SK-N-SH treated with all-trans-retinoic acid at 6 μM for 48 hours (cell line): ENCODE data around the gene TNFRSF8.
A peak's percentile ranks its signal among the peaks of the same experiment; 100 is the strongest.

Source experiments
- ATAC-seq: fragments of 200-7000 bp; cut with Tn5 transposase; 3 replicates; pipeline ENCODE4 v1.9.1; 2020; ENCODE audit warnings: mild to moderate bottlenecking, moderate library complexity
- BACH2 ChIP-seq: fragments of 250-450 bp; sonication (Bioruptor Pico); IDR thresholded peaks from 2 replicates; pipeline ENCODE4 v1.9.0; 2021; ENCODE audit warnings: mild to moderate bottlenecking, borderline replicate concordance
- CREB5 ChIP-seq: fragments of 250-450 bp; sonication (Bioruptor Pico); IDR thresholded peaks from 2 replicates; pipeline ENCODE4 v1.5.1; 2020; ENCODE audit warnings: low read depth, mild to moderate bottlenecking, moderate library complexity
- CSDC2 ChIP-seq: fragments of 250-450 bp; sonication (Bioruptor Pico); IDR thresholded peaks from 2 replicates; pipeline ENCODE4 v1.5.0; 2020; ENCODE audit warnings: mild to moderate bottlenecking, moderate library complexity
- CSRNP3 ChIP-seq: fragments of 250-450 bp; sonication (Bioruptor Pico); IDR thresholded peaks from 2 replicates; pipeline ENCODE4 v1.5.1; 2021; ENCODE audit warnings: mild to moderate bottlenecking, moderate library complexity
- ESRRG ChIP-seq: fragments of 250-450 bp; sonication (Bioruptor Pico); IDR thresholded peaks from 2 replicates; pipeline ENCODE4 v1.6.1; 2021; ENCODE audit warnings: mild to moderate bottlenecking
- GLIS3 ChIP-seq: fragments of 250-450 bp; sonication (Bioruptor Pico); IDR thresholded peaks from 2 replicates; pipeline ENCODE4 v1.5.0; 2020; ENCODE audit warnings: mild to moderate bottlenecking, moderate library complexity
- ISL1 ChIP-seq: fragments of 250-450 bp; sonication (Bioruptor Pico); IDR thresholded peaks from 2 replicates; pipeline ENCODE4 v2.1.2; 2022; ENCODE audit warnings: mild to moderate bottlenecking, moderate library complexity
- OSR1 ChIP-seq: fragments of 250-450 bp; sonication (Bioruptor Pico); IDR thresholded peaks from 2 replicates; pipeline ENCODE4 v1.8.0; 2022; ENCODE audit warnings: moderate library complexity, mild to moderate bottlenecking, inconsistent platforms
- POU6F1 ChIP-seq: fragments of 250-450 bp; sonication (Bioruptor Pico); IDR thresholded peaks from 2 replicates; pipeline ENCODE4 v1.8.0; 2021; ENCODE audit warnings: low read depth, mild to moderate bottlenecking, moderate library complexity, borderline replicate concordance
- RARB ChIP-seq: fragments of 250-450 bp; sonication (Bioruptor Pico); IDR thresholded peaks from 2 replicates; pipeline ENCODE4 v1.8.0; 2021; ENCODE audit warnings: mild to moderate bottlenecking, moderate library complexity
- SNAI2 ChIP-seq: fragments of 250-450 bp; sonication (Bioruptor Pico); IDR thresholded peaks from 2 replicates; pipeline ENCODE4 v1.5.0; 2020; ENCODE audit warnings: mild to moderate bottlenecking, moderate library complexity
- TOX ChIP-seq: fragments of 250-450 bp; sonication (Bioruptor Pico); IDR thresholded peaks from 2 replicates; pipeline ENCODE4 v1.8.0; 2021; ENCODE audit warnings: mild to moderate bottlenecking, moderate library complexity, borderline replicate concordance
- TSHZ2 ChIP-seq: fragments of 250-450 bp; sonication (Bioruptor Pico); IDR thresholded peaks from 2 replicates; pipeline ENCODE4 v1.5.0; 2020; ENCODE audit warnings: mild to moderate bottlenecking, moderate library complexity
- ZFP3 ChIP-seq: fragments of 250-450 bp; sonication (Bioruptor Pico); IDR thresholded peaks from 2 replicates; pipeline ENCODE4 v1.5.0; 2020; ENCODE audit warnings: mild to moderate bottlenecking, moderate library complexity
- ZNF70 ChIP-seq: fragments of 450-650 bp; formaldehyde crosslinking; IDR thresholded peaks from 2 replicates; pipeline ENCODE4 v1.5.0; 2020; ENCODE audit warnings: mild to moderate bottlenecking, moderate library complexity
- ZNF8 ChIP-seq: fragments of 450-650 bp; formaldehyde crosslinking; IDR thresholded peaks from 2 replicates; pipeline ENCODE4 v1.5.0; 2020; ENCODE audit warnings: mild to moderate bottlenecking, moderate library complexity

The TNFRSF8 gene

GRCh38 chr1:12161324-12161661 is 98.2 kb downstream of the TNFRSF8 start:
- TF ChIP-seq POU6F1 (no peak), CSDC2 (no peak), ZFP3 (no peak), OSR1 (CRISPR knock-in tag) (no peak), ZNF70 (CRISPR knock-in tag) (no peak), TOX (CRISPR knock-in tag) (no peak), TSHZ2 (CRISPR knock-in tag) (no peak), CREB5 (CRISPR knock-in tag) (no peak), CSRNP3 (CRISPR knock-in tag) (no peak), RARB (CRISPR knock-in tag) (no peak), SNAI2 (no peak)
- no peak for ATAC-seq

GRCh38 chr1:12161662-12162458 is 98.8 kb downstream of the TNFRSF8 start:
- no peak for TF ChIP-seq BACH2 (CRISPR knock-in tag)
- ATAC-seq = peak; percentile 88

GRCh38 chr1:12162459-12163137 is 99.5 kb downstream of the TNFRSF8 start:
- TF ChIP-seq CREB5 (CRISPR knock-in tag) = no peak
- no peak for TF ChIP-seq ZFP3
- TF ChIP-seq TOX (CRISPR knock-in tag) = no peak
- no peak for TF ChIP-seq ZNF70 (CRISPR knock-in tag)
- no peak for TF ChIP-seq ZNF8 (CRISPR knock-in tag)
- TF ChIP-seq GLIS3 = no peak
- TF ChIP-seq BACH2 (CRISPR knock-in tag) = no peak
- no peak for TF ChIP-seq POU6F1
- TF ChIP-seq, all 23 proteins: peak for 0
- no peak for ATAC-seq

- no peak for ATAC-seq
- no peak for TF ChIP-seq ISL1
- no peak for TF ChIP-seq ESRRG (CRISPR knock-in tag)
Measured at GRCh38 chr1:12163210-12163609, 100.1 kb downstream of the TNFRSF8 start.
